EH (cell line): ENCODE data around the gene KRTAP12-1.
"Not testable (repeated sequence)": the region's sequence is repeated elsewhere in the genome, so short reads cannot be mapped to it uniquely, and the experiment has no call there.

Source experiments
- DNase-seq: peaks from one replicate; pipeline ENCODE4 v3.0.0-alpha.2; 2015; ENCODE audit warnings: low read depth

KRTAP12-1 gene

GRCh38 chr21:44667612-44668011 is 14.4 kb downstream of the KRTAP12-1 start:
- DNase-seq: no peak

- no peak for DNase-seq
Measured at GRCh38 chr21:44666401-44667320, 15.3 kb downstream of the KRTAP12-1 start, which contains the start of gene KRTAP12-2. TSS of gene KRTAP12-2 (minus strand) at chr21:44666927. CDS start at chr21:44666886, 41 bp downstream.

GRCh38 chr21:44664691-44665090 is 17.3 kb downstream of the KRTAP12-1 start:
- DNase-seq: no peak

- not testable (repeated sequence) for DNase-seq
Measured at GRCh38 chr21:44661567-44661966, 20.4 kb downstream of the KRTAP12-1 start.

GRCh38 chr21:44658913-44659595 is 22.9 kb downstream of the KRTAP12-1 start:
- DNase-seq: no peak

GRCh38 chr21:44658541-44658910 is 23.4 kb downstream of the KRTAP12-1 start:
- no peak for DNase-seq

- DNase-seq: no peak
Measured at GRCh38 chr21:44657635-44658540, 24.1 kb downstream of the KRTAP12-1 start, which contains the start of gene KRTAP12-3. TSS of gene KRTAP12-3 (plus strand) at chr21:44657932. CDS start at chr21:44657980, 48 bp downstream.

GRCh38 chr21:44656868-44657267 is 25.1 kb downstream of the KRTAP12-1 start:
- no peak for DNase-seq

GRCh38 chr21:44654576-44655175 is 27.3 kb downstream of the KRTAP12-1 start, which contains the start of gene KRTAP12-4:
TSS of gene KRTAP12-4 (minus strand) at chr21:44654659. CDS start at chr21:44654614, 45 bp downstream.
- DNase-seq: no peak

- DNase-seq: no peak
Measured at GRCh38 chr21:44653656-44654575, 28.0 kb downstream of the KRTAP12-1 start.

GRCh38 chr21:44653123-44653522 is 28.8 kb downstream of the KRTAP12-1 start:
- DNase-seq: no peak

- DNase-seq: no peak
Measured at GRCh38 chr21:44650973-44651675, 30.8 kb downstream of the KRTAP12-1 start.

- no peak for DNase-seq
Measured at GRCh38 chr21:44650265-44650972, 31.5 kb downstream of the KRTAP12-1 start.

GRCh38 chr21:44649521-44650100 is 32.4 kb downstream of the KRTAP12-1 start:
- no peak for DNase-seq

GRCh38 chr21:44648557-44649311 is 33.2 kb downstream of the KRTAP12-1 start:
- no peak for DNase-seq

- no peak for DNase-seq
Measured at GRCh38 chr21:44647222-44647552, 34.8 kb downstream of the KRTAP12-1 start.

GRCh38 chr21:44646366-44647221 is 35.4 kb downstream of the KRTAP12-1 start, which contains the start of gene KRTAP10-11:
TSS of gene KRTAP10-11 (plus strand) at chr21:44646414. CDS start at chr21:44646459, 45 bp downstream.
- not testable (repeated sequence) for DNase-seq
